ENCODE measurements around the gene PPIG.
"Not testable (repeated sequence)": the region's sequence is repeated elsewhere in the genome, so short reads cannot be mapped to it uniquely, and the experiment has no call there.

The PPIG gene

GRCh38 chr2:169584005-169584877, at the start of gene PPIG:
Gene PPIG (plus strand): TSS chr2:169584351. CDS start chr2:169604042, 19,691 bp downstream.
- in situ Hi-C loops (cut with HindIII; ENCODE audit: low sequenced_read_pairs), result loop anchor here (5.0 kb wide), 1 partner anchor 58 kb away; no protein-coding TSS in a partner anchor

DNA sequence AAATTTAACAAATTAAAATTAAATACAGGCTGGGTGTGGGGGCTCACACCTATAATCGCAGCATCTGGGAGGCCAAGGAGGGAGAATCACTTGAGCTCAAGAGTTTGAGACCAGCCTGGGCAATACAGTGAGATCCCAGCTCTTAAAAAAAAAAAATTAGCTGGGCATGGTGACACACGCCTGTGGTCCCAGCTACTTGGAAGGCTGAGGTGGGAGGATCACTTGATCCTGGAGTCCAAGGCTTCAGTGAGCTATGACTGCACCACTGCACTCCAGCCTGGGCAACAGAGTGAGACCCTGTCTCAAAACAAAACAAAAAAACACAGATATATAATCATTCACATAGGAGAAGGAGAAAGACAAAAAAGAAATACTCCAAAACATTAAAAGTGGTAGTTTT, 44.7 kb upstream of the PPIG start:
- in situ Hi-C loops (cut with HindIII; ENCODE audit: low sequenced_read_pairs), result not testable (repeated sequence)

DNA sequence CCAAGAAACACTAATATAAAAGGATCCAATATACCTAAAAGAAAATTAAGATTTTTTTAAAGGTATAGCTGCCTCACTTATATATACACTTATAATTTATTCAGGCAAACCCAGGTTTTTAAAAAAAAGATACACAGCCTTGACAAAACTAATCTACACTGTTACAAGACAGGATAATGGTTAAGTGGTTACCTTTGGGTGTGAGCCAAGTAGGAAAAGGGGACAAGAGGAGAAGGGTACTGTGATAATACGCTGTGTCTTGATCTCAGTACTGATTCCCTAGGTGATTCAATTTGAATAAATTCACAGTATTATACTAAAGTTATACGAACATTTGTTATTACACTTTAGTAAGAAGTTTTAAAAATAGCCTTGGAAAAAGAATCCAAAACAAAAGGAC, 44.0 kb upstream of the PPIG start:
- in situ Hi-C loops (cut with HindIII; ENCODE audit: low sequenced_read_pairs), result no loop called here

- in situ Hi-C loops (cut with HindIII; ENCODE audit: low sequenced_read_pairs), result no loop called here
Observed at GRCh38 chr2:169542433-169542832, 41.7 kb upstream of the PPIG start.

DNA sequence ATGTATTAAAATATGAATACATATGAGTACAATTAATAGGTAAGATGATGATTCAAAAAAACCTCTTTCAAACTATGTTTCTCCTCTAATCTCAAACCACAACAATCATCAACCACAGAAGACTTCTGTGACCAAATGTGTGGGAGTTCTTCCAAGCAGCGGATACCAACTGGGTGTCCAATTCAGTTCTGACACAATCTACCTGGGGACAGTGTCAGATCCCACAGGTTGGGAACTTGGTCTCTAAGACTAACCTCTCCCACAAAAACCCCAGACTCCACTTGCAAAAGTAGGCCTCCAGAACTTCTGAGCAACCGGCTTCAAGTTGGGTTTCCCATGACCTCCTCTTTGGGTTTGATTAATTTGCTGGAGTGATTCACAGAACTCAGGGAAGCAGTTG, 37.4 kb upstream of the PPIG start:
- in situ Hi-C loops (cut with HindIII; ENCODE audit: low sequenced_read_pairs), result no loop called here

DNA sequence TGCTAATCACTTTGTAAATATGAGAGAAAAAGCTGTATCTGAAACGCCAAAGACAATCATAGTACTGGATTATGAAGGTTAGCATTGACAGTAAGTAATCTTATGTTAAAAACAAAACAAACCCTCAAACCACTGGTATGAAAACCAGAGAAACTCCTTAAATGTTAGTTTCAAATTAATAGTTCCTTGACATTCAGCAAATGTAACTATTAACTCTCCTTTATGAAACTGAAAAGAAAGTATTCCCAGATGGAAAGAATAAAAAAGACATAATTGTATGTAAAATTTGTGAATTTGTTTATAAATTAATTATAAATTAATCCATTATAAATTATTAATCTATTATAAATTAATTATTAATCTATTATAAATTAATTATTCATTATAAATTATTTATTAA, 22.8 kb upstream of the PPIG start:
- in situ Hi-C loops (cut with HindIII; ENCODE audit: low sequenced_read_pairs), result no loop called here

DNA sequence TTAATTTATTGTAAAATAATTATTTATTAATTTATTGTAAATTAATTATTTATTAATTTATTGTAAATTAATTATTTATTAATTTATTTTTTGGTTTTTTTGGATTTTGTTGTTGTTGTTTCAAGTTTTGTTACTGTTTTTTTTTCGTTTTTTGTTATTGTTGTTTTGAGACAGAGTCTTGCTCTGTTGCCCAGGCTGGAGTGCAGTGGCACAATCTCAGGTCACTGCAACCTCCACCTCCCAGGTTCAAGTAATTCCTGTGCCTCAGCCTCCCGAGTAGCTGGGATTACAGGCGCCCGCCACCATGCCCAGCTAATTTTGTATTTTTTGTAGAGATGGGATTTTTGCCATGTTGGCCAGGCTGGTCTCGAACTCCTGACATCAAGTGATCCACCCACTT, 22.1 kb upstream of the PPIG start:
- in situ Hi-C loops (cut with HindIII; ENCODE audit: low sequenced_read_pairs), result not testable (repeated sequence)

DNA sequence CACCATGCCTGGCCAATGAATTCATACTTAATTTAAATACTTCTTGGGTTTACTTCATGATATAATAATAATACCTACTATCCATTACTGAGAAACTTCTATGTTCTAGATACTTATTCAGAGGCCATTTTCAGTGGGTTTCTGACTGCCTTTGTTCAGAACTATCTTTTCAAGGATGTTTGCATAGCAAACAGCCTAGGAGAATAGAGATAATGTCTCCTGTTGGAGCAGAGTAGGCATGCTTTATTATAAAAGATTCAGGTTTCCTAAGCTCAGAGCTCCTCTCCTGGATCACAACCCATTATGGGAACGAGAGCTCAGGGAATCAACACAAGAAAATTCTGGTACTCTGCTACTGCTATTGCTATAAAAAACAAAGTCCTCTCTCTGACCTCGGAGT, 21.6 kb upstream of the PPIG start:
- in situ Hi-C loops (cut with HindIII; ENCODE audit: low sequenced_read_pairs), result no loop called here

DNA sequence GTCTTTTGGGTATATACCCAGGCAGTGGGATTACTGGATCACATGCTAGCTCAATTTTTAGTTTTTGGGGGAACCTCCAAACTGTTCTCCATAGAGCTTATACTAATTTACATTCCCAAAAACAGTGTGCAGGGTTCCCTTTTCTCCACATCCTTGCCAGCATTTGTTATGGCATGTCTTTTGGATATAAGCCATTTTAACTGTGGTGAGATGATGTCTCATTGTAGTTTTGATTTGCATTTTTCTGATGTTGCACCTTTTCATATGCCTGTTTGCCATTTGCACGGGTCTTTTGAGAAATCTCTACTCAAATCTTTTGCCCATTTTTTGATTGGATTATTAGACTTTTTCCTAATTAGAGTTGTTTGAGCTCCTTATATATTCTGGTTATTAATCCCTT, 18.5 kb upstream of the PPIG start:
- in situ Hi-C loops (cut with HindIII; ENCODE audit: low sequenced_read_pairs), result no loop called here

DNA sequence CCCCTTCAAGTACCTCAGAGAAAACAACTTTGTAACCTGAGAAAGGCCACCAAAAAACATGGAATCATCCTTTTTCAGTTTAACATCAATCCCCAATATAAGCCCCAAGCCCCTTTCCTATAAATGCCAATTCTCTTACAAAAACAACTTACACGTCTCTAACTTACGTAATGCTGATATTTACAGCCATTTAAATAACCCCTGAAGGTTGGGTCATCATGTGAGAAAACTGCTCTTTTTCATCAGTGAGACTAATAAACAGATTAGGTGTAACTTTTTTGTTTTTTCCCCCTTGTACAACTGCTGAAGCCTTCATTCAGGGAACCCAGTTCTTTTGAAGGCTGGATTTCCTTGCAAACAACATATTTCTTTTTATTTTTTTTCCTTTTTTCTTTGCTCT, 14.2 kb upstream of the PPIG start:
- in situ Hi-C loops (cut with HindIII; ENCODE audit: low sequenced_read_pairs), result no loop called here

- in situ Hi-C loops (cut with HindIII; ENCODE audit: low sequenced_read_pairs), result not testable (repeated sequence)
Observed at GRCh38 chr2:169570752-169571151, 13.4 kb upstream of the PPIG start.

DNA sequence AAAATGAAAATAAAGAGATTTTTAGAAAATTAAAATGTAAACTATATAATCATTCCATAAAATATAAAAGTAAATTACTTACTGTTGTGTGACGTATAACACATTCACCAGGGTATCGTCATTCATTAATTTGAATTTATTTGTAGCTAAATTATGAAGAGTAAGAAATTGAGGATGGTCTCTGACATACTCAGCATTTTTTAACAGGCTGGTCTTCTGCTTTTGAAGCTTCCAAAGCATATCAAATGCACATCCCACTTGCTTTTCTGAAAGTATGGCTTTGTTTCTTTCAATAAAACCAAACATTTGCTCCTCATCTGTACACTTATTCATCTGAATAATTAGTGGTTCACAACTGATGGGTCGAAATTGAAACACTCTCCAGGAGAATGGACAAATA, 12.6 kb upstream of the PPIG start:
- in situ Hi-C loops (cut with HindIII; ENCODE audit: low sequenced_read_pairs), result no loop called here

- in situ Hi-C loops (cut with HindIII; ENCODE audit: low sequenced_read_pairs), result no loop called here
Observed at GRCh38 chr2:169572189-169572588, 12.0 kb upstream of the PPIG start.

DNA sequence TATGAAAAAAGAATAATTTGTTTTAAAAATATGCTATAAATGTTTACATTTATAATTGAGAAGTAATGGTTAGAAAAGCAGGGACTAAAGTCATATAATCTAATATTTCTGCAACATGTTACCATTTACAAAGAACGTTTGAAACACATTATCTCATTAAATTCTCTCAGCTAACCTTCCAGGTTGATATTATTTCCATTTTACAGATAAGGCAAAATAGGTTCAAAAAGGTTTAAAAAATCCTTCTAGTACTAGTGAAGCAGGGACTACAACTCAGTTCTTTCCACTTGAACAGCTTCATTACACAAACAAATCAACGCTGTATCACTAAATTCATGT, 11.4 kb upstream of the PPIG start:
- in situ Hi-C loops (cut with HindIII; ENCODE audit: low sequenced_read_pairs), result no loop called here

DNA sequence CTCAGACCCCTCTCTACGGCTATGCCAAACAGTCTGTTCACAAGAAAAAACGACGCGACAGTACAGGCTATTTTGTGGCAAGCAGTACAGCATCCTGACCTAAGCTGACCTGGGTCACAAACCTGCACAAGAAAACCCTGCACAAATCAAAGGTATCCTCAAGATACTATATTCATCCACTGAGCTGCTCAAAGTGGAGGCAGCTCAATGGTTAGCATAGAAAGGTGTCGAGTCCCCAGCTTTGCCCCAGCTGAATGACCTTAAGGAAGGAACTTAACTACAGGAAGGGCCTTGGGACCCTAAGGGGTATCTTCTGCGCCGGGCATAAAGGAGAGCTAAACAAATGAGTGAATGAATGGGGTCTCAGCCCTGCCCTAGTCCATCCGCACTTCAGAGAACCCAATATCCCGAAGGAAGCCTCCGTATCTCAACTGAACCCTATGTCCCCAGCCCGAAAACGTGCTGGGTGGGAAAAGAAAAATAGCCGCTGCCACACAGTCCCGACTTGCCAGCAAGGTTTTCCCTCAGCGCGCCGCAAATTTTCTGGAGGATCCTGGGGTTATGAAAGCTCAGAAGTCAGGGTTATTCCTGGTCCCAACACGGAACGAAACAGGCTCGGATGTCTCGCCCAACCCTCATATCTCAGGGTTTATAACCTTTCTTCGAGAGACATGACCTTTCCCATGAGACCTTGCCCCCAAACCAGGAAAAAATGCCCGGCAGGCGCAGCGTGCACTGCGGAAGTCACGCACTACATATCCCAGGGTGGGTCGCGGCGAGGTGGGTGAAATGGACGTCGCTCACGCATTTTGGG, 10.8 kb upstream of the PPIG start, which contains the start of gene FASTKD1:
Gene FASTKD1, minus strand, starts transcription at position 706 of the 814 bp plus-strand sequence. CDS start 1,836 bp downstream, outside the sequence.
- in situ Hi-C loops (cut with HindIII; ENCODE audit: low sequenced_read_pairs), result no loop called here

DNA sequence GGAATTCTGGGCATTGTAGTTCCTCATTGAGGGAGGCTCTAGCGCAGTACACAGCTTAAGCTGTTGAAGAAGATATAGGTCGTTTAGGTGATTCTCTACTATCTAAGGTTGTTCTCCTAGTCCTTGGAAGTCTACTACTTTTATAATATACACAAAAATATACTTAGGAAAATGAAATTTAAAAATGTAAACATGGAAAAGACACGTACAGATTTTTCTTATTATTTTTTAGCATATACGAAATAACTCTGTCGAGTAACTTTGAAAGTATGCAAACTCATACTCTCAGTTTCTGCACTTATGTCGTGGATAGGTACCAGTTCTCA, 10.2 kb upstream of the PPIG start:
- in situ Hi-C loops (cut with HindIII; ENCODE audit: low sequenced_read_pairs), result no loop called here

GRCh38 chr2:169574539-169574938, 9.6 kb upstream of the PPIG start:
- in situ Hi-C loops (cut with HindIII; ENCODE audit: low sequenced_read_pairs), result not testable (repeated sequence)

DNA sequence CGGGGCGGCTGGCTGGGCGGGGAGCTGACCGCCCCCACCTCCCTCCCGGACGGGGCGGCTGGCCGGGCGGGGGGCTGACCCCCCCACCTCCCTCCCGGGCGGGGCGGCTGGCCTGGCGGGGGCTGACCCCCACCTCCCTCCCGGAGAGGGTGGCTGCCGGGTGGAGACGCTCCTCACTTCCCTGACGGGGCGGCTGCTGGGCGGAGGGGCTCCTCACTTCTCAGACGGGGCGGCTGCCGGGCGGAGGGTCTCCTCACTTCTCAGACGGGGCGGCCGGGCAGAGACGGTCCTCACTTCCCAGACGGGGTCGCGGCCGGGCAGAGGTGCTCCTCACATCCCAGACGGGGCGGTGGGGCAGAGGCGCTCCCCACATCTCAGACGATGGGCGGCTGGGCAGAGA, 8.9 kb upstream of the PPIG start:
- in situ Hi-C loops (cut with HindIII; ENCODE audit: low sequenced_read_pairs), result not testable (repeated sequence)

- in situ Hi-C loops (cut with HindIII; ENCODE audit: low sequenced_read_pairs), result no loop called here
Observed at GRCh38 chr2:169579044-169579443, 5.1 kb upstream of the PPIG start.

DNA sequence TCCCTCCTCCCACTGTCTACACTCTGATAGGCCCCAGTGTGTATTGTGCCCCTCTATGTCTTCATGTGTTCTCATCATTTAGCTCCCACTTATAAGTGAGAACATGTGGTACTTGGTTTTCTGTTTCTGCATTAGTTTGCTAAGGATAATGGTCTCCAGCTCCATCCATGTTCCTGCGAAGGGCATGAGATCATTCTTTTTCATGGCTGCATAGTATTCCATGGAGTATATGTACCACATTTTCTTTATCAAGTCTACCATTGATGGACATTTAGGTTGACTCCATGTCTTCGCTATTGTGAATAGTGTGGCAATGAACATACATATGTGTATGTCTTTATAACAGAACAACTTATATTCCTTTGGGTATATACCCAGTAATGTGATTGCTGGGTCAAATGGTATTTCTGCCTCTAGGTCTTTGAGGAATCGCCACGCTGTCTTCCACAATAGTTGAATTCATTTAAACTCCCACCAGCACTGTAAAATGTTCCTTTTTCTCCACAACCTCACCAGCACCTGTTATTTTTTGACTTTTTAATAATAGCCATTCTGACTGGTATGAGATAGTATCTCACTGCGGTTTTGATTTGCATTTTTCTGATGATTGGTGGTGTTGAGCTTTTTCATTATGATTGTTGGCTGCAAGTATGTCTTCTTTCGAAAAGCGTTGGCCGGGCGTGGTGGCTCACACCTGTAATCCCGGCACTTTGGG, 1.4 kb upstream of the PPIG start:
- in situ Hi-C loops (cut with HindIII; ENCODE audit: low sequenced_read_pairs), result loop anchor here (5.0 kb wide), 1 partner anchor 60 kb away; no protein-coding TSS in a partner anchor

DNA sequence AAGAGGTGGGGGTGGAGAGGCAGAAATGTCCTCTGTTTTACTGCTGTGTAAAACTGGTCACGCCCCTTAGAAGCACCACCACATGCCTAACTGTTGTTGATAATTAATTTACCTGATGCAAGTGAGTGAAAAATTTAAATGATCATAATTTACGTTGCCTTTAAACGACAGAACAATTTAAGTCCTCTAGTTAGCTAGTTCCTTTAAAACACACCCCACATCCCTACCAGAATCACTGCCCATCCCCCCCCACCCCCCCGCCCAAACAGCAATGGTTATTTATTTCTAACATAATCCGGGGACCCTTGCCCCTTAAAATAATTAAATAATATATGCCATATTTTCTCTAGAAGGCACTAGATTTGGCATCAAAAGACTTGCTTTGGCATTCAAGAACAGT, 633 bp upstream of the PPIG start:
- in situ Hi-C loops (cut with HindIII; ENCODE audit: low sequenced_read_pairs), result loop anchor here (5.0 kb wide), 1 partner anchor 59 kb away; no protein-coding TSS in a partner anchor

Measured in endothelial cell of hepatic sinusoid (primary cell).